IMR-90 (cell line): ENCODE measurements around the gene RAB15. TPM values are rescaled to one million over a fixed set of nuclear protein-coding genes. Genes with fewer than 3 reads are reported as not detected.

Experiments
- ATAC-seq: fragments of 200-7000 bp; cut with Tn5 transposase; 2 replicates; pipeline ENCODE4 v1.9.1; 2020; ENCODE audit warnings: low read depth, mild to moderate bottlenecking, moderate library complexity
- BruUV-seq: library from RNA; stranded (reverse); fragments of 400-500 nt; replicated peaks from 2 replicates; lab custom pipeline; 2021; lab: Mats Ljungman, UMichigan
- CTCF ChIA-PET: fragments of 300-600 bp; formaldehyde crosslinking; extraction: SDS; loops from one replicate; lab custom pipeline; 2021; ENCODE audit warnings: antibody characterized with exemption; lab: Yijun Ruan, JAX
- POLR2A ChIA-PET: fragments of 300-600 bp; sonication (Branson Sonifier 250); formaldehyde crosslinking; loops from one replicate; lab custom pipeline; 2022; ENCODE audit warnings: antibody characterized with exemption; ENCODE audit not compliant: unreplicated experiment; lab: Charles Lee
- DNase-seq: peaks from one replicate; pipeline ENCODE4 v3.0.0; 2013
- H2AFZ ChIP-seq: replicated peaks from 2 replicates; pipeline ENCODE3; 2013; ENCODE audit warnings: low read length, mild to moderate bottlenecking; ENCODE audit not compliant: poor library complexity
- H2AK5ac ChIP-seq: 2 replicates; pipeline ENCODE4 v1.6.1; 2013; ENCODE audit warnings: low read depth, low read length, inconsistent platforms
- H2AK9ac ChIP-seq: replicated peaks from 2 replicates; pipeline ENCODE3; 2013; ENCODE audit warnings: mild to moderate bottlenecking, low read depth, low read length, moderate library complexity; ENCODE audit not compliant: poor library complexity
- H2BK120ac ChIP-seq: 2 replicates; pipeline ENCODE4 v1.6.1; 2013; ENCODE audit warnings: low read depth, low read length, inconsistent platforms
- H2BK15ac ChIP-seq: 3 replicates; pipeline ENCODE4 v1.6.1; 2013; ENCODE audit warnings: low read depth, low read length, inconsistent platforms
- H2BK20ac ChIP-seq: 2 replicates; pipeline ENCODE4 v1.6.1; 2013; ENCODE audit warnings: low read depth, mild to moderate bottlenecking, inconsistent platforms, low read length, moderate library complexity
- H2BK5ac ChIP-seq: 2 replicates; pipeline ENCODE4 v1.6.1; 2013; ENCODE audit warnings: mild to moderate bottlenecking, low read depth, low read length, inconsistent platforms; ENCODE audit not compliant: poor library complexity, severe bottlenecking
- H3K14ac ChIP-seq: replicated peaks from 2 replicates; pipeline ENCODE4 v1.6.1; 2013; ENCODE audit warnings: low read depth, low read length, inconsistent platforms
- H3K18ac ChIP-seq: 2 replicates; pipeline ENCODE4 v1.6.1; 2013; ENCODE audit warnings: low read depth, low read length, control low read depth
- H3K23ac ChIP-seq: 2 replicates; pipeline ENCODE4 v1.6.1; 2013; ENCODE audit warnings: low read depth, low read length, inconsistent platforms
- H3K27ac ChIP-seq: 2 replicates; pipeline ENCODE4 v1.5.1; 2013; ENCODE audit warnings: mild to moderate bottlenecking, control low read depth, low read length; ENCODE audit not compliant: insufficient read depth
- H3K27me3 ChIP-seq: 2 replicates; pipeline ENCODE4 v1.6.1; 2013; ENCODE audit warnings: low read length; ENCODE audit not compliant: control insufficient read depth, insufficient read depth
- H3K36me3 ChIP-seq: 2 replicates; pipeline ENCODE4 v1.6.1; 2013; ENCODE audit warnings: low read length, mixed read lengths; ENCODE audit not compliant: control insufficient read depth, insufficient read depth
- H3K4ac ChIP-seq: 2 replicates; pipeline ENCODE4 v1.6.1; 2013; ENCODE audit warnings: low read depth, low read length, inconsistent platforms
- H3K4me1 ChIP-seq: 2 replicates; pipeline ENCODE4 v1.6.1; 2013; ENCODE audit warnings: low read length, mixed read lengths; ENCODE audit not compliant: control insufficient read depth, insufficient read depth
- H3K4me2 ChIP-seq: 2 replicates; pipeline ENCODE4 v1.6.1; 2013; ENCODE audit warnings: low read depth, mild to moderate bottlenecking, control low read depth, low read length, moderate library complexity
- H3K4me3 ChIP-seq: 2 replicates; pipeline ENCODE4 v1.5.1; 2013; ENCODE audit warnings: low read depth, mild to moderate bottlenecking, control low read depth, low read length, moderate library complexity; ENCODE audit not compliant: insufficient read depth
- H3K56ac ChIP-seq: 2 replicates; pipeline ENCODE4 v1.6.1; 2013; ENCODE audit warnings: low read length, inconsistent platforms; ENCODE audit not compliant: insufficient read depth; ENCODE audit errors: extremely low read depth
- H3K79me1 ChIP-seq, 2 experiments: 2 replicates each; pipeline ENCODE4 v1.6.1; 2013; ENCODE audit warnings: low read length in 2 of 2, inconsistent platforms in 1 of 2, low read depth in 1 of 2
- H3K9ac ChIP-seq: 2 replicates; pipeline ENCODE4 v1.6.1; 2013; ENCODE audit warnings: low read depth, low read length, control low read depth
- H3K9me1 ChIP-seq: 2 replicates; pipeline ENCODE4 v1.6.1; 2013; ENCODE audit warnings: low read length, inconsistent platforms; ENCODE audit not compliant: insufficient read depth
- H3K9me3 ChIP-seq: 2 replicates; pipeline ENCODE4 v1.6.1; 2013; ENCODE audit warnings: low read length; ENCODE audit not compliant: control insufficient read depth, insufficient read depth
- H4K20me1 ChIP-seq: 2 replicates; pipeline ENCODE4 v1.6.1; 2013; ENCODE audit warnings: low read length, inconsistent platforms; ENCODE audit not compliant: insufficient read depth
- H4K5ac ChIP-seq: 2 replicates; pipeline ENCODE4 v1.6.1; 2013; ENCODE audit warnings: mild to moderate bottlenecking, low read depth, low read length, control low read depth
- H4K8ac ChIP-seq, 2 experiments: 2 replicates each; pipeline ENCODE4 v1.6.1; 2013; ENCODE audit warnings: low read depth in 2 of 2, low read length in 2 of 2, control low read depth in 1 of 2, inconsistent platforms in 1 of 2
- H4K91ac ChIP-seq: 2 replicates; pipeline ENCODE4 v1.6.1; 2013; ENCODE audit warnings: low read depth, low read length, inconsistent platforms; ENCODE audit not compliant: insufficient read depth
- CEBPB ChIP-seq: IDR thresholded peaks from 2 replicates; pipeline ENCODE4 v1.6.1; 2012; ENCODE audit warnings: low read depth, low read length, improper control_type of control experiment
- CHD1 ChIP-seq: IDR thresholded peaks from 2 replicates; pipeline ENCODE4 v1.6.1; 2012; ENCODE audit warnings: low read depth, low read length, improper control_type of control experiment
- MAZ ChIP-seq: IDR thresholded peaks from 2 replicates; pipeline ENCODE4 v1.6.1; 2012; ENCODE audit warnings: low read depth, mild to moderate bottlenecking, low read length, improper control_type of control experiment, moderate library complexity, borderline replicate concordance
- WGBS, 2 experiments: methylation state at CpG; one replicate each; pipeline versions ENCODE4 v1.1.5 to v1.1.7; 2013; ENCODE audit warnings: missing lambda C conversion rate in 2 of 2; ENCODE audit not compliant: insufficient read length in 1 of 2; ENCODE audit errors: extremely low coverage in 2 of 2; 5-methylcytosine and 5-hydroxymethylcytosine counted together
- dilution Hi-C: fragments of 300-500 bp; cut with HindIII; formaldehyde crosslinking; loops from one replicate; pipeline ENCODE4 v1.14.3; 2018; ENCODE audit warnings: low sequenced_read_pairs; ENCODE audit not compliant: unreplicated experiment
- in situ Hi-C: fragments of 300-500 bp; cut with MboI; formaldehyde crosslinking; loops from 3 replicates; pipeline ENCODE4 v1.14.3; 2019; ENCODE audit warnings: low sequenced_read_pairs, inconsistent platforms, mixed read lengths
- intact Hi-C: fragments of 100-400 bp; cut with micrococcal nuclease; formaldehyde crosslinking; loops from 2 replicates; pipeline ENCODE4 v1.10.0; 2022
- polyA plus RNA-seq, 3 experiments: library from polyadenylated mRNA; depleted of rRNA; stranded (reverse); fragments of >200 nt; gene quantifications; 2 replicates each; pipeline ENCODE4 v1.2.3, GENCODE V29; 2012; ENCODE audit warnings: low replicate concordance in 1 of 3
- total RNA-seq: library from RNA; depleted of rRNA; stranded (reverse); fragments of >200 nt; gene quantifications from 2 replicates; pipeline ENCODE4 v1.2.3, GENCODE V29; 2012
- TF ChIP-seq, protein P1 (sequence below): fragments of 150-350 bp; IDR thresholded peaks from 2 replicates; pipeline ENCODE4 v1.6.1; 2017; ENCODE audit warnings: mild to moderate bottlenecking, antibody characterized with exemption, low read length, low read depth
- TF ChIP-seq, protein P2 (sequence below): fragments of 150-350 bp; IDR thresholded peaks from 2 replicates; pipeline ENCODE4 v1.6.1; 2016; ENCODE audit warnings: low read depth, mild to moderate bottlenecking, low read length, moderate library complexity, borderline replicate concordance

RAB15 gene
- total and polyA plus RNA-seq, 2 of the 4 experiments (the other 2 are of a cell fraction) = 3.4 to 7.8 TPM

DNA sequence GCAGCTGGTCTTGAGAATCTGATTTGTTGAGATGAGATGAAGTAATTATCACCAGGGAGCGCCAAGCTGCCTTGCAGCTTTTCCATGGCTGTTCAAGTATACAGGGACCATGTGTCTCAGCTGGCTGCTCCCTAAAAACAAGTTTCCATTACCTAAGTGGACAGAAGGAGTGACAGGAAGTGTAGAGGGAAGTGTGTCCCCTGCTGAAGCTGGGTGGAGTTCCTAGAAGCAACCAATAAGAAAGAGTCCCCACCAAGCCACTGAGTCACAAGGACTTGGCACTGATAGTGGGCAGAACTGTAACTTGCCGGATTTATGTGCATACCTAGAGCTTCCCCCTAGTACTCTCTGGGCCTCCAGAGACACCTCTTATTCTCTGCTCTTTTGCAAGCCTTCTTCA, 28.1 kb downstream of the RAB15 start:
- in situ Hi-C loops = no loop called here

More for the DNA sequence above, 28.1 kb downstream of the RAB15 start:
- DNase-seq = no peak
- Histone ChIP-seq H3K4me1 (no peaks in the 10 kb centered on the region), H3K14ac (no peak overlapping the region), H2AK9ac (no peak overlapping the region), H4K20me1 (no peaks in the 10 kb centered on the region; the same call in 1 of the 2 replicates), H3K4ac (no peak overlapping the region), H2AFZ (no peak overlapping the region), H2BK15ac (no peak overlapping the region), H3K23ac (no peak overlapping the region), H3K9ac (no peak overlapping the region), H4K91ac (no peak overlapping the region), H3K4me3 (no peak overlapping the region), H2BK120ac (no peak overlapping the region), H3K9me3 (no peaks in the 10 kb centered on the region), H3K27ac (no peak overlapping the region), H2AK5ac (no peak overlapping the region), H3K18ac (no peak overlapping the region), H3K9me1 (peaks cover 4% of the 10 kb centered on the region; the same call in 1 of the 2 replicates), H4K8ac (no peak overlapping the region), H3K27me3 (no peaks in the 10 kb centered on the region), H2BK5ac (no peak overlapping the region), H3K36me3 (peaks cover 21% of the 10 kb centered on the region), H4K5ac (no peak overlapping the region), H3K56ac (no peak overlapping the region), H3K79me1 (no peaks in the 10 kb centered on the region; a peak in 1 of 4 replicates), H3K4me2 (no peak overlapping the region), H2BK20ac (no peak overlapping the region)
- POLR2A ChIA-PET = no interaction called here
- CTCF ChIA-PET = no interaction called here
- dilution Hi-C loops = no loop called here
- intact Hi-C loops = no loop called here
- no TSS peak for BruUV-seq
- WGBS, 2 experiments = no CpG with 5 or more reads among the region's 2 CpGs
- ATAC-seq = no peak
- no peak for TF ChIP-seq CEBPB
- no peak for TF ChIP-seq CHD1
- TF ChIP-seq, protein P1, sequence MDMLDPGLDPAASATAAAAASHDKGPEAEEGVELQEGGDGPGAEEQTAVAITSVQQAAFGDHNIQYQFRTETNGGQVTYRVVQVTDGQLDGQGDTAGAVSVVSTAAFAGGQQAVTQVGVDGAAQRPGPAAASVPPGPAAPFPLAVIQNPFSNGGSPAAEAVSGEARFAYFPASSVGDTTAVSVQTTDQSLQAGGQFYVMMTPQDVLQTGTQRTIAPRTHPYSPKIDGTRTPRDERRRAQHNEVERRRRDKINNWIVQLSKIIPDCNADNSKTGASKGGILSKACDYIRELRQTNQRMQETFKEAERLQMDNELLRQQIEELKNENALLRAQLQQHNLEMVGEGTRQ = no peak
- TF ChIP-seq, protein P2, sequence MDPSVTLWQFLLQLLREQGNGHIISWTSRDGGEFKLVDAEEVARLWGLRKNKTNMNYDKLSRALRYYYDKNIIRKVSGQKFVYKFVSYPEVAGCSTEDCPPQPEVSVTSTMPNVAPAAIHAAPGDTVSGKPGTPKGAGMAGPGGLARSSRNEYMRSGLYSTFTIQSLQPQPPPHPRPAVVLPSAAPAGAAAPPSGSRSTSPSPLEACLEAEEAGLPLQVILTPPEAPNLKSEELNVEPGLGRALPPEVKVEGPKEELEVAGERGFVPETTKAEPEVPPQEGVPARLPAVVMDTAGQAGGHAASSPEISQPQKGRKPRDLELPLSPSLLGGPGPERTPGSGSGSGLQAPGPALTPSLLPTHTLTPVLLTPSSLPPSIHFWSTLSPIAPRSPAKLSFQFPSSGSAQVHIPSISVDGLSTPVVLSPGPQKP = no peak
- TF ChIP-seq MAZ = no peak
